ENCODE measurements around the gene CPLX4. TPM values are rescaled to one million over a fixed set of nuclear protein-coding genes. Genes with fewer than 3 reads are reported as not detected.

CPLX4 gene
- total and polyA plus RNA-seq, 2 of the 13 experiments (the other 11 are each of a cell fraction or from before 2014, with no cell fraction given), result not detected

DNA sequence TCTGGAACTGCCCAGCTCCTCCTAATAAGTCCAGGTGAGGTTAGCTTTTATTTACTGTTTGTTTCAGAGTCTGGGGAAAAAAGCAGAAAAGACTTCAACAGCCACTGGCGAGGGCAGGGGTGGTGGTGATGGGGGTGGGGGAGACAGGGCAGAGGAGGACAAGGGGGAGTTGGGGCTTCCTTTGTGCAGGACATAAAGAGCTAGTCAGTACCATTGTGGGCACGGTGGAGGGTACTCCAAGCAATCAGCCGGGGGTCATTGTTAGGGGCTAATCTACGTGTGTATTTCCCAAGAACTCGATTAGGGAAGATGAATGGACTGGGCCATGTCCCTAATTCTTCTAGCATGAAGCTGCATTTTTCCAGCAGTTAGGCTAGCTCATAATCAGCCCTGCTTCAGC, 42.4 kb downstream of the CPLX4 start:
- no peak for TF ChIP-seq PBX2 (CRISPR knock-in tag; IDR thresholded peaks at IDR 0.05)
- FAIRE-seq (no peak), ATAC-seq (no peak), DNase-seq (ENCODE audit: low spot score) (no peak)
- in situ Hi-C loops (cut with HindIII; ENCODE audit: extremely low pct_ligation_motif_present, low pct_unique_long_range_greater_than_20kb) (no loop called here), intact Hi-C loops (cut with micrococcal nuclease; ENCODE audit: unreplicated experiment) (no loop called here)
- ChIA-PET POLR2A (no interaction called here), CTCF (ENCODE audit: low intra/inter-chr PET ratio, low total read pairs) (no interaction called here)
- no peaks in the 10 kb centered on the region for H4K20me1 ChIP-seq (ENCODE audit: insufficient read depth, low read length)
- no peaks in the 10 kb centered on the region for H3K79me2 ChIP-seq (ENCODE audit: insufficient read depth, low read length)
- peaks cover 3 to 61% of the 10 kb centered on the region in 2 experiments for H3K27me3 ChIP-seq (ENCODE audit: control insufficient read depth in 1 of 2, insufficient read depth in 2 of 2, low read length in 2 of 2)
- no peak overlapping the region for H3K4me2 ChIP-seq (ENCODE audit: low read depth, low read length)
- no peak overlapping the region for H3K27ac ChIP-seq (ENCODE audit: extremely low read length, insufficient read depth, low read length)
- no peak overlapping the region for H3K4me3 ChIP-seq (replicated peaks in 1 of 3; ENCODE audit: insufficient read depth in 1 of 3, low read depth in 2 of 3, low read length in 3 of 3)
- BruUV-seq (replicated peaks), result no TSS peak
- H3K9me3 ChIP-seq (ENCODE audit: low read length), result no peaks in the 10 kb centered on the region
- no peak overlapping the region for H2AFZ ChIP-seq (ENCODE audit: low read length)
- H3K9ac ChIP-seq (ENCODE audit: insufficient read depth, low read depth, low read length), result no peak overlapping the region
- H3K4me1 ChIP-seq (ENCODE audit: insufficient read depth, low read length), result no peaks in the 10 kb centered on the region
- H3K36me3 ChIP-seq (replicated peaks in 1 of 2; ENCODE audit: control insufficient read depth in 1 of 2, insufficient read depth in 2 of 2, low read length in 2 of 2), result no peaks in the 10 kb centered on the region
- 5% methylated on average over 5 of the region's 5 CpGs for WGBS (ENCODE audit: low lambda C conversion rate)

DNA sequence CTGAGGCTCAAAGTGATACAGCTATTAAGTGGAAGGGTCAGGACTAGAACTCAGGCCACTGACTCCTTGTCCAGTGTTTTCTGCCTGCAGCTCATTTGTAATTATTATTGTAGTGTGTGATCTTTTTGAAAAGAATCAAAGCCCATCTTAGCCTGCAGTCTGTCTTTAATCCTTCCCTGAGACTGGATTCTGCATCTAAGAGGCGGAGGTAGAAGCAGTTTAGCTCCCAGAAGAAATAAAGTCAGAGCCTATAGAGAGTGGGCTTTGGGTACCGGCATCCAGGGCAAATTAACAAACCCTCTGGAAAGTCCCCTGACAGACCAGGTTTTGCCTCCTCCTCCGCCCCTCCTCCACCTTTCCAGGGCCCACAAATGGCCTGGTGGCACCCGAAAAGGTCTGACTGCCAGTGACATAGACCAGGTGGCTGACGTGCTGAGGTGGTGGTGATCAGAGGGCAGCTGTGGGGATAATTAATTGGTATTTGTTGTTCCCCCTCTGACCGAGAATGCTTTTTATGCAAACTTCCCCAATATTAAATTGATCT, 43.0 kb downstream of the CPLX4 start:
- H3K27ac ChIP-seq (ENCODE audit: extremely low read length, insufficient read depth, low read length), result no peak overlapping the region
- no peak for TF ChIP-seq PTBP1 (IDR thresholded peaks at IDR 0.05; ENCODE audit: low read depth, low read length, poor library complexity, severe bottlenecking)
- no peak for TF ChIP-seq ZNF674 (CRISPR knock-in tag; IDR thresholded peaks at IDR 0.05; ENCODE audit: low read depth)
- no peak overlapping the region for H3K9ac ChIP-seq (ENCODE audit: insufficient read depth, low read depth, low read length)
- ATAC-seq (no peak), FAIRE-seq (no peak), DNase-seq (ENCODE audit: low spot score) (no peak)
- H3K4me3 ChIP-seq (replicated peaks in 1 of 3; ENCODE audit: insufficient read depth in 1 of 3, low read depth in 2 of 3, low read length in 3 of 3), result no peak overlapping the region
- H3K27me3 ChIP-seq (ENCODE audit: control insufficient read depth in 1 of 2, insufficient read depth in 2 of 2, low read length in 2 of 2), result peaks cover 4 to 67% of the 10 kb centered on the region in 2 experiments
- no peaks in the 10 kb centered on the region for H3K79me2 ChIP-seq (ENCODE audit: insufficient read depth, low read length)
- in situ Hi-C loops (cut with HindIII; ENCODE audit: extremely low pct_ligation_motif_present, low pct_unique_long_range_greater_than_20kb) (no loop called here), intact Hi-C loops (cut with micrococcal nuclease; ENCODE audit: unreplicated experiment) (no loop called here)
- no peak overlapping the region for H3K4me2 ChIP-seq (ENCODE audit: low read depth, low read length)
- CTCF ChIA-PET (ENCODE audit: low intra/inter-chr PET ratio, low total read pairs), result no interaction called here
- no peak overlapping the region for H2AFZ ChIP-seq (ENCODE audit: low read length)
- H3K36me3 ChIP-seq (replicated peaks in 1 of 2; ENCODE audit: control insufficient read depth in 1 of 2, insufficient read depth in 2 of 2, low read length in 2 of 2), result no peaks in the 10 kb centered on the region
- no peaks in the 10 kb centered on the region for H3K4me1 ChIP-seq (ENCODE audit: insufficient read depth, low read length)
- no TSS peak for BruUV-seq (replicated peaks)
- no peaks in the 10 kb centered on the region for H4K20me1 ChIP-seq (ENCODE audit: insufficient read depth, low read length)
- POLR2A ChIA-PET, result no interaction called here
- H3K9me3 ChIP-seq (ENCODE audit: low read length), result no peaks in the 10 kb centered on the region
- 16% methylated on average over 4 of the region's 6 CpGs for WGBS (ENCODE audit: low lambda C conversion rate)
